Trophoblast cell (in vitro differentiated cells and primary cell): ENCODE data around the gene KCNE4.

ENCODE experiments used
- DNase-seq, 2 donors: peaks; one replicate each; pipeline ENCODE4 v3.0.0-alpha.2; 2016
- H2AFZ ChIP-seq: 2 replicates; pipeline ENCODE4 v1.6.1; 2013; ENCODE audit warnings: low read length, moderate library complexity, mild to moderate bottlenecking; ENCODE audit not compliant: insufficient read depth, poor library complexity
- H2AK5ac ChIP-seq: 2 replicates; pipeline ENCODE4 v1.6.1; 2013; ENCODE audit warnings: mild to moderate bottlenecking, low read length
- H2BK120ac ChIP-seq: 2 replicates; pipeline ENCODE4 v1.6.1; 2013; ENCODE audit warnings: low read length, mild to moderate bottlenecking, moderate library complexity; ENCODE audit not compliant: insufficient read depth, poor library complexity
- H2BK12ac ChIP-seq: 2 replicates; pipeline ENCODE4 v1.6.1; 2013; ENCODE audit warnings: mild to moderate bottlenecking, low read length, moderate library complexity
- H2BK5ac ChIP-seq: 2 replicates; pipeline ENCODE4 v1.6.1; 2013; ENCODE audit warnings: low read length, low read depth, moderate library complexity, mild to moderate bottlenecking; ENCODE audit not compliant: poor library complexity
- H3K14ac ChIP-seq: 2 replicates; pipeline ENCODE4 v1.6.1; 2013; ENCODE audit warnings: mild to moderate bottlenecking, low read length
- H3K18ac ChIP-seq: 2 replicates; pipeline ENCODE4 v1.6.1; 2013; ENCODE audit warnings: mild to moderate bottlenecking, low read length
- H3K23ac ChIP-seq: 2 replicates; pipeline ENCODE4 v1.6.1; 2013; ENCODE audit warnings: low read length
- H3K27ac ChIP-seq: 2 replicates; pipeline ENCODE4 v1.5.1; 2013; ENCODE audit warnings: low read depth, mild to moderate bottlenecking, inconsistent platforms, low read length, moderate library complexity
- H3K27me3 ChIP-seq: 2 replicates; pipeline ENCODE4 v1.6.1; 2013; ENCODE audit warnings: inconsistent platforms, mild to moderate bottlenecking, low read length, moderate library complexity; ENCODE audit not compliant: insufficient read depth
- H3K36me3 ChIP-seq, 2 experiments: 1 replicate in 1 of 2; 2 replicates in 1 of 2; pipeline ENCODE4 v1.6.1; 2013; ENCODE audit warnings: low read length in 2 of 2, mild to moderate bottlenecking in 2 of 2, moderate library complexity in 1 of 2; ENCODE audit not compliant: insufficient read depth in 2 of 2, control insufficient read depth in 1 of 2
- H3K4ac ChIP-seq: 2 replicates; pipeline ENCODE4 v1.6.1; 2013; ENCODE audit warnings: low read depth, mild to moderate bottlenecking, low read length, moderate library complexity
- H3K4me1 ChIP-seq, 2 experiments: 1 replicate in 1 of 2; 2 replicates in 1 of 2; pipeline ENCODE4 v1.6.1; 2013; ENCODE audit warnings: low read length in 2 of 2, mild to moderate bottlenecking in 2 of 2, moderate library complexity in 1 of 2; ENCODE audit not compliant: insufficient read depth in 2 of 2, control insufficient read depth in 1 of 2
- H3K4me2 ChIP-seq: 2 replicates; pipeline ENCODE4 v1.6.1; 2013; ENCODE audit warnings: inconsistent platforms, mild to moderate bottlenecking, low read length, moderate library complexity
- H3K4me3 ChIP-seq: 2 replicates; pipeline ENCODE4 v1.5.1; 2013; ENCODE audit warnings: mild to moderate bottlenecking, low read depth, low read length, inconsistent platforms
- H3K79me1 ChIP-seq: one replicate; pipeline ENCODE4 v1.6.1; 2013; ENCODE audit warnings: low read length
- H3K79me2 ChIP-seq: 2 replicates; pipeline ENCODE4 v1.6.1; 2013; ENCODE audit warnings: low read length, mild to moderate bottlenecking; ENCODE audit not compliant: control insufficient read depth, insufficient read depth, poor library complexity
- H3K9ac ChIP-seq: 2 replicates; pipeline ENCODE4 v1.6.1; 2013; ENCODE audit warnings: mild to moderate bottlenecking, low read length
- H3K9me3 ChIP-seq: 2 replicates; pipeline ENCODE4 v1.6.1; 2013; ENCODE audit warnings: low read depth, mild to moderate bottlenecking, control low read depth, inconsistent platforms, low read length; ENCODE audit not compliant: insufficient read depth
- H4K12ac ChIP-seq: 2 replicates; pipeline ENCODE4 v1.6.1; 2013; ENCODE audit warnings: low read depth, mild to moderate bottlenecking, low read length, moderate library complexity
- H4K8ac ChIP-seq: 2 replicates; pipeline ENCODE4 v1.6.1; 2013; ENCODE audit warnings: low read depth, mild to moderate bottlenecking, low read length, moderate library complexity
- H4K91ac ChIP-seq: one replicate; pipeline ENCODE4 v1.6.1; 2013; ENCODE audit warnings: low read depth, mild to moderate bottlenecking, low read length, moderate library complexity
- WGBS: extraction: QIAGEN DNeasy Blood & Tissue Kit; methylation state at CpG from one replicate; pipeline ENCODE4 v1.1.7; 2013; ENCODE audit warnings: missing lambda C conversion rate; ENCODE audit not compliant: insufficient read length, insufficient coverage; ENCODE audit errors: extremely low coverage; 5-methylcytosine and 5-hydroxymethylcytosine counted together

Gene KCNE4

GRCh38 chr2:223072826-223073225 is 20.8 kb downstream of the KCNE4 start:
- Histone ChIP-seq H3K27me3 (no peaks in the 10 kb centered on the region), H2BK12ac (no peak overlapping the region), H3K4me3 (no peak overlapping the region), H3K27ac (no peak overlapping the region), H2BK120ac (no peak overlapping the region), H4K12ac (no peak overlapping the region), H3K79me2 (no peaks in the 10 kb centered on the region), H3K18ac (no peak overlapping the region), H3K4me1 (no peaks in the 10 kb centered on the region), H3K4me2 (no peak overlapping the region), H4K8ac (no peak overlapping the region), H3K79me1 (no peaks in the 10 kb centered on the region), H2AK5ac (no peak overlapping the region), H2AFZ (no peak overlapping the region), H3K14ac (no peak overlapping the region), H4K91ac (no peak overlapping the region), H3K23ac (no peak overlapping the region), H3K9ac (no peak overlapping the region), H2BK5ac (no peak overlapping the region), H3K9me3 (peaks cover 3% of the 10 kb centered on the region), H3K4ac (no peak overlapping the region), H3K36me3 (no peaks in the 10 kb centered on the region)
- no CpG with 5 or more reads among the region's 3 CpGs for WGBS
- no peak for DNase-seq

GRCh38 chr2:223075301-223076270 is 23.6 kb downstream of the KCNE4 start:
- Histone ChIP-seq H3K36me3 (no peaks in the 10 kb centered on the region), H3K4me2 (no peak overlapping the region), H3K27me3 (no peaks in the 10 kb centered on the region), H2BK120ac (no peak overlapping the region), H3K9ac (no peak overlapping the region), H3K9me3 (peaks cover 3% of the 10 kb centered on the region), H2BK12ac (no peak overlapping the region), H2AK5ac (no peak overlapping the region), H3K27ac (no peak overlapping the region), H2AFZ (no peak overlapping the region), H4K8ac (no peak overlapping the region), H3K18ac (no peak overlapping the region), H3K4me1 (no peaks in the 10 kb centered on the region), H4K12ac (no peak overlapping the region), H3K23ac (no peak overlapping the region), H3K14ac (no peak overlapping the region), H3K4me3 (no peak overlapping the region), H2BK5ac (no peak overlapping the region), H3K79me1 (no peaks in the 10 kb centered on the region), H4K91ac (no peak overlapping the region), H3K79me2 (no peaks in the 10 kb centered on the region), H3K4ac (no peak overlapping the region)
- WGBS = no CpG with 5 or more reads among the region's 6 CpGs
- no peak for DNase-seq

GRCh38 chr2:223076573-223076972 is 24.6 kb downstream of the KCNE4 start:
- Histone ChIP-seq H3K79me1 (no peaks in the 10 kb centered on the region), H3K9ac (no peak overlapping the region), H2BK12ac (no peak overlapping the region), H3K27ac (no peak overlapping the region), H3K36me3 (no peaks in the 10 kb centered on the region), H4K8ac (no peak overlapping the region), H3K4me3 (no peak overlapping the region), H3K14ac (no peak overlapping the region), H2AK5ac (no peak overlapping the region), H3K4ac (no peak overlapping the region), H3K4me2 (no peak overlapping the region), H3K79me2 (no peaks in the 10 kb centered on the region), H3K4me1 (no peaks in the 10 kb centered on the region), H3K9me3 (peaks cover 3% of the 10 kb centered on the region), H4K91ac (no peak overlapping the region), H2BK120ac (no peak overlapping the region), H3K18ac (no peak overlapping the region), H3K27me3 (no peaks in the 10 kb centered on the region), H4K12ac (no peak overlapping the region), H2BK5ac (no peak overlapping the region), H2AFZ (no peak overlapping the region), H3K23ac (no peak overlapping the region)
- peak; percentile 93 to 97 for DNase-seq
- WGBS = no CpG with 5 or more reads among the region's 6 CpGs

DNA sequence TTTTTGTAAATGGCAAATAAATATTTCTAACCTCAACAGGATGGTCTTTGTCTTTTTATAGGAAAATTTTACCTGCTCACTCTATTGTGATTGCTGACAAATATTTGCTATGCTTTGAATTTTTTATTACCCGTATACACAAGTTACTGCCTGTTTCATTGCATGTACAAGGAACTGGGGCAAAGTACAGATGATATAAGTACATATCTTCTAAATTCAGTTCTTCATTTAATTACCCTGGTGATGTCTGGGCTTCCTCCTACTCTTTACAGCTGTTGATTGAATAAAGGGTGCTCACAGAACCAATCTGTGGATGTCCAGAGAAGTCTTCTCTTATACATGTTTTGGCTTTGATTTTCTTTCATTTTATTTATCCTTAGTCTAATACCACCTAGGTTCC is 26.5 kb downstream of the KCNE4 start:
- no peak overlapping the region for H2AFZ ChIP-seq
- H3K9ac ChIP-seq = no peak overlapping the region
- no peaks in the 10 kb centered on the region for H3K4me1 ChIP-seq
- H3K79me1 ChIP-seq = no peaks in the 10 kb centered on the region
- H2BK120ac ChIP-seq = no peak overlapping the region
- H3K4ac ChIP-seq = no peak overlapping the region
- H3K79me2 ChIP-seq = no peaks in the 10 kb centered on the region
- no peak overlapping the region for H3K4me3 ChIP-seq
- peaks cover 3% of the 10 kb centered on the region for H3K9me3 ChIP-seq
- H3K14ac ChIP-seq = no peak overlapping the region
- no peak overlapping the region for H2BK5ac ChIP-seq
- H4K12ac ChIP-seq = no peak overlapping the region
- H3K18ac ChIP-seq = no peak overlapping the region
- H3K4me2 ChIP-seq = no peak overlapping the region
- no CpG with 5 or more reads among the region's 1 CpG for WGBS
- H3K36me3 ChIP-seq = no peaks in the 10 kb centered on the region
- no peak overlapping the region for H4K8ac ChIP-seq
- no peak overlapping the region for H2AK5ac ChIP-seq
- H4K91ac ChIP-seq = no peak overlapping the region
- H3K27me3 ChIP-seq = no peaks in the 10 kb centered on the region
- H3K23ac ChIP-seq = no peak overlapping the region
- DNase-seq = no peak
- no peak overlapping the region for H2BK12ac ChIP-seq
- no peak overlapping the region for H3K27ac ChIP-seq
